Mesenchymal stem cell (in vitro differentiated cells and primary cell): Measurements from ENCODE around the gene EXD2.
"Not testable (repeated sequence)": the region's sequence is repeated elsewhere in the genome, so short reads cannot be mapped to it uniquely, and the experiment has no call there.

Experiments used
- DNase-seq: peaks from one replicate; pipeline ENCODE4 v3.0.0-alpha.2; 2013
- H2AFZ ChIP-seq: one replicate; pipeline ENCODE4 v1.6.1; 2013; ENCODE audit warnings: low read depth, mild to moderate bottlenecking, control low read depth, inconsistent platforms, low read length, moderate library complexity
- H2AK5ac ChIP-seq: 2 replicates; pipeline ENCODE4 v1.6.1; 2013; ENCODE audit warnings: low read length, moderate library complexity, mild to moderate bottlenecking, inconsistent platforms; ENCODE audit not compliant: severe bottlenecking
- H2BK120ac ChIP-seq: one replicate; pipeline ENCODE4 v1.6.1; 2013; ENCODE audit warnings: low read depth, mild to moderate bottlenecking, inconsistent platforms, low read length, moderate library complexity
- H2BK12ac ChIP-seq, 2 experiments: one replicate each; pipeline ENCODE4 v1.6.1; 2013; ENCODE audit warnings: inconsistent platforms in 2 of 2, low read length in 2 of 2, mild to moderate bottlenecking in 2 of 2, moderate library complexity in 2 of 2, control low read depth in 1 of 2
- H2BK15ac ChIP-seq: one replicate; pipeline ENCODE4 v1.6.1; 2013; ENCODE audit warnings: mild to moderate bottlenecking, low read depth, inconsistent platforms; ENCODE audit not compliant: poor library complexity, severe bottlenecking
- H2BK5ac ChIP-seq: 2 replicates; pipeline ENCODE4 v1.6.1; 2013; ENCODE audit warnings: low read depth, mild to moderate bottlenecking, low read length, control low read depth, inconsistent platforms; ENCODE audit not compliant: poor library complexity, severe bottlenecking
- H3K14ac ChIP-seq, 2 experiments: one replicate each; pipeline ENCODE4 v1.6.1; 2013; ENCODE audit warnings: inconsistent platforms in 2 of 2, low read length in 2 of 2, control low read depth in 1 of 2, mild to moderate bottlenecking in 1 of 2, moderate library complexity in 1 of 2
- H3K18ac ChIP-seq, 2 experiments: one replicate each; pipeline ENCODE4 v1.6.1; 2013; ENCODE audit warnings: inconsistent platforms in 2 of 2, low read length in 2 of 2, control low read depth in 1 of 2, low read depth in 1 of 2, mild to moderate bottlenecking in 1 of 2
- H3K23ac ChIP-seq, 2 experiments: one replicate each; pipeline ENCODE4 v1.6.1; 2013; ENCODE audit warnings: inconsistent platforms in 2 of 2, low read length in 2 of 2, mild to moderate bottlenecking in 2 of 2, moderate library complexity in 2 of 2, control low read depth in 1 of 2
- H3K27ac ChIP-seq: 2 replicates; pipeline ENCODE4 v1.5.1; 2013; ENCODE audit warnings: mild to moderate bottlenecking, moderate library complexity, low read length, control low read depth, inconsistent platforms; ENCODE audit not compliant: poor library complexity, severe bottlenecking
- H3K27me3 ChIP-seq, 2 experiments: 2 replicates each; pipeline versions ENCODE4 v1.6.1 to v1.7.0; 2013; ENCODE audit warnings: low read length in 2 of 2, mild to moderate bottlenecking in 2 of 2, moderate library complexity in 2 of 2, control low read depth in 1 of 2, inconsistent platforms in 1 of 2; ENCODE audit not compliant: control insufficient read depth in 1 of 2, insufficient read depth in 1 of 2
- H3K36me3 ChIP-seq, 2 experiments: 2 replicates each; pipeline versions ENCODE4 v1.6.1 to v1.7.0; 2013; ENCODE audit warnings: low read length in 2 of 2, control low read depth in 1 of 2, inconsistent platforms in 1 of 2, low read depth in 1 of 2, mild to moderate bottlenecking in 1 of 2; ENCODE audit not compliant: insufficient read depth in 2 of 2, control insufficient read depth in 1 of 2
- H3K4ac ChIP-seq, 2 experiments: one replicate each; pipeline ENCODE4 v1.6.1; 2013; ENCODE audit warnings: inconsistent platforms in 2 of 2, low read length in 2 of 2, mild to moderate bottlenecking in 2 of 2, moderate library complexity in 2 of 2, control low read depth in 1 of 2, low read depth in 1 of 2
- H3K4me1 ChIP-seq: 2 replicates; pipeline ENCODE4 v1.6.1; 2013; ENCODE audit warnings: low read depth, low read length, control low read depth; ENCODE audit not compliant: control insufficient read depth, insufficient read depth
- H3K4me2 ChIP-seq: 2 replicates; pipeline ENCODE4 v1.6.1; 2013; ENCODE audit warnings: low read length, mild to moderate bottlenecking, inconsistent platforms; ENCODE audit not compliant: poor library complexity, severe bottlenecking
- H3K4me3 ChIP-seq, 2 experiments: 2 replicates each; pipeline versions ENCODE4 v1.5.1 to v1.7.0; 2013; ENCODE audit warnings: low read length in 2 of 2, mild to moderate bottlenecking in 2 of 2, control low read depth in 1 of 2, low read depth in 1 of 2; ENCODE audit not compliant: insufficient read depth in 1 of 2
- H3K79me1 ChIP-seq: replicated peaks from 2 replicates; pipeline ENCODE4 v1.6.1; 2013; ENCODE audit warnings: mild to moderate bottlenecking, control low read depth, low read length, inconsistent platforms; ENCODE audit not compliant: poor library complexity, severe bottlenecking
- H3K9ac ChIP-seq: 2 replicates; pipeline ENCODE4 v1.7.0; 2013; ENCODE audit warnings: mild to moderate bottlenecking, low read length, moderate library complexity
- H3K9me3 ChIP-seq: 2 replicates; pipeline ENCODE4 v1.7.0; 2013; ENCODE audit warnings: mild to moderate bottlenecking, low read length; ENCODE audit not compliant: control insufficient read depth
- H4K8ac ChIP-seq: one replicate; pipeline ENCODE4 v1.6.1; 2013; ENCODE audit warnings: inconsistent platforms, mild to moderate bottlenecking, low read length, moderate library complexity
- H4K91ac ChIP-seq: one replicate; pipeline ENCODE4 v1.6.1; 2013; ENCODE audit warnings: mild to moderate bottlenecking, low read length, inconsistent platforms
- WGBS: methylation state at CpG from one replicate; pipeline ENCODE4 v1.1.7; 2013; ENCODE audit warnings: mixed read lengths; 5-methylcytosine and 5-hydroxymethylcytosine counted together

The EXD2 gene

DNA sequence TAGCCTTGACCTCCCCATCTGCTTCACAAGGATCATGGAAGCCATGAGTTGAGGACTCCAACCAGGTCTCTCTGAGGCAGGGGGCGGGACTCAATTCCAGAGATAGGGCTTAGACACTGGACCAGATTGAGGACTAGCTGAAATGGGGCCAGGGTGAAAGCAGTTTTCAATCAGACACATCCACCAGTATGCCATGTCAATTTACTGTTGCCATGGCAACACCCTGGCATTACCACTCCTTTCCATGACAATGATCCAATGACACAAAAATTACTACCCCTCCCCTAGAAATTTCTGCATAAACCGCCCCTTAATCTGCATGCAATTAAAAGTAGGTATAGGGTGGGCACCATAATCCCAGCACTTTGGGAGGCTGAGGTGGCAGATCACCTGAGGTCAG is 19.7 kb upstream of the EXD2 start:
- H2BK5ac ChIP-seq = no peak overlapping the region
- no peak overlapping the region for H3K4me3 ChIP-seq
- H3K4me2 ChIP-seq = no peak overlapping the region
- no peak overlapping the region for H2BK15ac ChIP-seq
- 93% methylated on average over 2 of the region's 2 CpGs for WGBS
- no peak overlapping the region for H3K27ac ChIP-seq
- H2AK5ac ChIP-seq = no peak overlapping the region
- H3K9ac ChIP-seq = no peak overlapping the region
- H3K9me3 ChIP-seq = no peaks in the 10 kb centered on the region
- no peak overlapping the region for H2BK120ac ChIP-seq
- no peak overlapping the region for H2AFZ ChIP-seq
- no peaks in the 10 kb centered on the region for H3K4me1 ChIP-seq
- H3K14ac ChIP-seq = no peak overlapping the region
- H2BK12ac ChIP-seq = no peak overlapping the region
- DNase-seq = no peak
- no peak overlapping the region for H3K18ac ChIP-seq
- no peaks in the 10 kb centered on the region for H3K79me1 ChIP-seq
- H4K91ac ChIP-seq = no peak overlapping the region
- no peak overlapping the region for H4K8ac ChIP-seq
- H3K27me3 ChIP-seq = peaks cover 4 to 8% of the 10 kb centered on the region in 2 experiments
- H3K4ac ChIP-seq = no peak overlapping the region
- no peaks in the 10 kb centered on the region for H3K36me3 ChIP-seq
- H3K23ac ChIP-seq = no peak overlapping the region

DNA sequence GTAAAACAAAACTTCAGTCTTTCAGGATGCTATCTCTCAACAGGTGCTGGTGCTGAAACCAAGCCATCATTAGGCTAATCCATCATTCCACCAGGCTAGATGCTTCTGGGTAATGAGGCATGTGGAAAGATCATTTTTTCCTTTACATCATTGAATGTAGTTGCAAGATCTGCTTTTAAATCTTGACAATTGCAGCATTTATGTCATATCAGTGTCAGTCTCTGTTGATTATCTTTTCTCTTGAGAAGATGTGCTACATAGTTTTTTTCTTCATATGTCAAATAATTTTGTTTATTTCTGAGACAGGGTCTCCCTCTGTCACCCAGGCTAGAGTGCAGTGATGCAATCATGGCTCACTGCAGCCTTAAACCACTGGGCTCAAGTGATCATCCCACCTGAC is 16.2 kb upstream of the EXD2 start:
- Histone ChIP-seq H3K4me1 (no peaks in the 10 kb centered on the region), H3K4me3 (no peak overlapping the region), H3K9ac (no peak overlapping the region), H2BK5ac (no peak overlapping the region), H3K79me1 (no peaks in the 10 kb centered on the region), H3K18ac (no peak overlapping the region), H4K91ac (no peak overlapping the region), H2BK120ac (no peak overlapping the region), H2BK15ac (no peak overlapping the region), H2BK12ac (no peak overlapping the region), H3K27ac (no peak overlapping the region), H3K14ac (no peak overlapping the region), H2AK5ac (no peak overlapping the region), H3K23ac (no peak overlapping the region), H3K36me3 (no peaks in the 10 kb centered on the region), H3K4me2 (no peak overlapping the region), H3K4ac (no peak overlapping the region), H3K9me3 (no peaks in the 10 kb centered on the region), H4K8ac (no peak overlapping the region), H3K27me3 (peaks cover 4 to 8% of the 10 kb centered on the region in 2 experiments), H2AFZ (no peak overlapping the region)
- DNase-seq = no peak

DNA sequence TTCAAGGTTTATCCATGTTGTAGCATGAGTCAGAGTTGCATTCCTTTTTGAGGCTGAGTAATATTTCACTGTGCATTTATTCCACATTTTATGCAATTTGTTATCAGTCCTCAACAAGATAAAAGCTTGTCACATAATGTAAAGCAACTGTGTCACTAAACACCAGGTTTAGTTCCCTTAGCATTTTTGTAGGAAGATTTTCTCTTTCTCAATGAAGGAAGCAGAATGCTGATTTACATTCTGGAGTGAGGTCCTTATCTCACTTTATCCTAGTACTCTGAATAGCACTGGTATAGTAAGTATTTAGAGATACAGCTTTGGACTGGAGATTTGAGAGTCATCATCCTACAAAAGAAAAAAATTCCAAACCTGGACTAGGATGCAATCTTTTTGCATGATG is 9.8 kb upstream of the EXD2 start:
- Histone ChIP-seq H4K91ac (no peak overlapping the region), H2BK12ac (no peak overlapping the region), H3K79me1 (no peaks in the 10 kb centered on the region), H3K27me3 (no peaks in the 10 kb centered on the region), H3K36me3 (no peaks in the 10 kb centered on the region), H2AFZ (no peak overlapping the region), H4K8ac (no peak overlapping the region), H3K4me1 (no peaks in the 10 kb centered on the region), H3K4ac (no peak overlapping the region), H3K23ac (no peak overlapping the region), H2BK15ac (no peak overlapping the region), H3K18ac (no peak overlapping the region), H3K4me3 (no peak overlapping the region), H3K14ac (no peak overlapping the region), H2BK5ac (no peak overlapping the region), H3K27ac (no peak overlapping the region), H2AK5ac (no peak overlapping the region), H2BK120ac (no peak overlapping the region), H3K9ac (no peak overlapping the region), H3K4me2 (no peak overlapping the region), H3K9me3 (no peaks in the 10 kb centered on the region)
- peak; percentile 11 for DNase-seq

DNA sequence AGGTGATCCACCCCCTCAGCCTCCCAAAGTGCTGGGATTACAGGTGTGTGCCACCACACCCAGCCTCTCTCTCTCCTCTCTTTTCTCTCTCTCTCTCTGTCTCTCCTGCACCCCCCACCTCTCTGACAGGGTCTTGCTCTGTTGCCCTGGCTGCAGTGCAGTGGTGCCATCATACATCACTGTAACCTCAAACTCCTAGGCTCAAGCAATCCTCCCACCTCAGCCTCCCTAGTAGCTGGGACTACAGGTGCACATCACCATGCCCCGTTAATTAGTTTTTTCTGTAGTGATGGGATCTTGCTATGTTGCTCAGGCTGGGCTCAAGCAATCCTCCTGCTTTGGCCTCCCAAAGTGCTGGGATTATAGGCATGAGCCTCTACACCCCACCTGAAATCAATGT is 8.7 kb upstream of the EXD2 start:
- not testable (repeated sequence) for H2AFZ ChIP-seq, H3K4ac ChIP-seq, H4K8ac ChIP-seq, H3K79me1 ChIP-seq, DNase-seq, H4K91ac ChIP-seq, H3K4me2 ChIP-seq, H3K9ac ChIP-seq, H2BK12ac ChIP-seq, H3K23ac ChIP-seq, H3K36me3 ChIP-seq, H3K27ac ChIP-seq, H3K18ac ChIP-seq, H2AK5ac ChIP-seq, H2BK15ac ChIP-seq, H2BK5ac ChIP-seq, H3K14ac ChIP-seq, H3K9me3 ChIP-seq, H3K4me3 ChIP-seq, H3K4me1 ChIP-seq, H2BK120ac ChIP-seq, H3K27me3 ChIP-seq
- 89% methylated on average over 1 of the region's 1 CpG for WGBS
